ENCODE data around the gene RAP1GDS1.

DNA sequence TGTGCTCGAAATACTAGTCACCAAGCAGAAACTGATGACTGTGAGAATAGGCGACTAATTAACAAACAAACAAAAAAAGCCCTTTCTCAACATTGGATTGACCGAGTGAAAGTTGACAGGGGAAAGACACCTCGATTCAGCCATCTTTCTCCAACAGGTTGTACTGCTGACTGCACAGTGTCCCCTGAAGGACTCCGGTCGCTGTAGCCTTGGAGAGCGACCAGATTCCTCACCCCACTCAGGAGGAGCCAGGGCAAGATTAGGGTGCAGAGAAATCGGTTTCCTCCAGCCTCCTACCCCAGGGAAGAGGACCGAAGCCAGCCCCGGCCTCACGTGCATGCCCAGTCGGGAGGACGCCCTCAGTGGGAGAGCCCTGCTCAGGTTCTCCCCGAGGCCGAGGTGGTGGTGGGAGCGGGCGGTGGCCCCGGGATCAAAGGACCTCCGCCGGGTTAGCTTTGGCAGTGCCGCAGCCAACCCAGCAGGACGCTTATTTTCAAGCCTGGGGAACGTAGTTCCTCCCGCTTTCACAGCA lies 1.1 kb upstream of the RAP1GDS1 start:
- TF ChIP-seq CTCF (IDR thresholded peaks at IDR 0.05; ENCODE audit: insufficient read depth, low read depth, low read length), result no peak
- TF ChIP-seq EZH2 (IDR thresholded peaks at IDR 0.05; ENCODE audit: insufficient read depth, low read length), result no peak

Data from astrocyte (in vitro differentiated cells and primary cell).